Heart left ventricle (tissue), 13 donors: ENCODE measurements around the gene CFAP20.

Experiments used
- POLR2A ChIP-seq, 2 donors: fragments of 450-650 bp; IDR thresholded peaks; one replicate each; pipeline ENCODE4 v1.6.1; 2017; ENCODE audit warnings: antibody characterized with exemption in 2 of 2, mild to moderate bottlenecking in 2 of 2, moderate library complexity in 2 of 2
- TF ChIP-seq, protein P1 (sequence below), 12 donors: fragments of 200-600 bp; sonication (generic) in 4 of 12; IDR thresholded peaks; one replicate each; pipeline versions ENCODE4 v1.5.0 to v1.8.0; 2018 to 2022; ENCODE audit warnings: antibody characterized with exemption in 12 of 12, mild to moderate bottlenecking in 5 of 12
- donor health status: ischemic (EF 13 %, LVEDD 7.1; RV severe dilation, severe dysfunction).
- donor health status: DM: no; HTN: yes; CAD: no.
- donor health status: DM: no; HTN: no; CAD: no.
- donor health status: ischemic (EF 25% LVEDD 6.9; RV normal size, moderate dysfunction).
- donor health status: ischemic (EF 25% LVEDD 5.7; RV mildly dilated, moderate dysfunction).
- donor health status: ischemic (EF 35%, LVEDD 5.7; RV mildly dilated, moderate dysfunction).
- donor health status: nonischemic (EF 11% LVEDD 7.7; RV severe dilation, severe dysfunction).
- donor health status: DM: yes; HTN: yes; CAD: no.
- donor health status: PGD.
- donor health status: ischemic (EF 29% LVEDD 5.4; RV normal size, mild dysfunction).
- donor health status: nonischemic (EF 23%, LVEDD 6.1; RV moderate dilation, normal function).

- TF ChIP-seq, protein P1, sequence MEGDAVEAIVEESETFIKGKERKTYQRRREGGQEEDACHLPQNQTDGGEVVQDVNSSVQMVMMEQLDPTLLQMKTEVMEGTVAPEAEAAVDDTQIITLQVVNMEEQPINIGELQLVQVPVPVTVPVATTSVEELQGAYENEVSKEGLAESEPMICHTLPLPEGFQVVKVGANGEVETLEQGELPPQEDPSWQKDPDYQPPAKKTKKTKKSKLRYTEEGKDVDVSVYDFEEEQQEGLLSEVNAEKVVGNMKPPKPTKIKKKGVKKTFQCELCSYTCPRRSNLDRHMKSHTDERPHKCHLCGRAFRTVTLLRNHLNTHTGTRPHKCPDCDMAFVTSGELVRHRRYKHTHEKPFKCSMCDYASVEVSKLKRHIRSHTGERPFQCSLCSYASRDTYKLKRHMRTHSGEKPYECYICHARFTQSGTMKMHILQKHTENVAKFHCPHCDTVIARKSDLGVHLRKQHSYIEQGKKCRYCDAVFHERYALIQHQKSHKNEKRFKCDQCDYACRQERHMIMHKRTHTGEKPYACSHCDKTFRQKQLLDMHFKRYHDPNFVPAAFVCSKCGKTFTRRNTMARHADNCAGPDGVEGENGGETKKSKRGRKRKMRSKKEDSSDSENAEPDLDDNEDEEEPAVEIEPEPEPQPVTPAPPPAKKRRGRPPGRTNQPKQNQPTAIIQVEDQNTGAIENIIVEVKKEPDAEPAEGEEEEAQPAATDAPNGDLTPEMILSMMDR (IDR thresholded peaks at IDR 0.05), result no peak
- no peak for TF ChIP-seq POLR2A (IDR thresholded peaks at IDR 0.05)
Measured at GRCh38 chr16:58110571-58111301, 18.4 kb downstream of the CFAP20 start.
